ENCODE measurements around the gene PDZD2. TPM values are rescaled to one million over a fixed set of nuclear protein-coding genes. Genes with fewer than 3 reads are reported as not detected.
"Not testable (repeated sequence)": the region's sequence is repeated elsewhere in the genome, so short reads cannot be mapped to it uniquely, and the experiment has no call there.

Gene PDZD2
- total RNA-seq, 1 donor: 0.52 TPM

DNA sequence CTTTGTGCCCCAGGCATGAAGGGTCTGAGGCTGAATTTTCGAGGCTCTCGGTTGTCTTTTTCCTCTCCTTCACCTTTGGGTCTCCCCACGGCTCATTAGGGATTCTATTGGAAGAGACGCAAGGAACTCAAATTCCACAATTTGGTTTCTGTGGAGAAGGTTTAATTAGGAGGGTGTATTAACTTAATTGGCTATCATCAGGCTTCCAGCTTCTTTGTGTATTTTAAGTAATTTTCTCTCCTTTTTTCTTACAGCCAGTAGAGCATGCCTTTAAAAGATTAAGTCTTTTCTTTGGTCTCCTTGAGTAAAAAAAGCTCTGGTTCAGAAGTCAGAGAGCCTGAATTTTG lies 115.4 kb downstream of the PDZD2 start:
- Histone ChIP-seq H3K4me1 (ENCODE audit: insufficient read depth, low read length) (no peaks in the 10 kb centered on the region), H3K9me3 (ENCODE audit: low read depth, low read length) (no peaks in the 10 kb centered on the region), H3K4me3 (ENCODE audit: low read length) (no peak overlapping the region), H3K27me3 (ENCODE audit: insufficient read depth, low read length) (no peaks in the 10 kb centered on the region)

- H3K9me3 ChIP-seq (ENCODE audit: low read depth, low read length): no peaks in the 10 kb centered on the region
- H3K4me1 ChIP-seq (ENCODE audit: insufficient read depth, low read length): no peaks in the 10 kb centered on the region
- no peaks in the 10 kb centered on the region for H3K27me3 ChIP-seq (ENCODE audit: insufficient read depth, low read length)
- no peak overlapping the region for H3K4me3 ChIP-seq (ENCODE audit: low read length)
Measured at GRCh38 chr5:31754741-31755675, 116.1 kb downstream of the PDZD2 start.

- no peaks in the 10 kb centered on the region for H3K27me3 ChIP-seq (ENCODE audit: insufficient read depth, low read length)
- no peaks in the 10 kb centered on the region for H3K4me1 ChIP-seq (ENCODE audit: insufficient read depth, low read length)
- H3K9me3 ChIP-seq (ENCODE audit: low read depth, low read length): no peaks in the 10 kb centered on the region
- H3K4me3 ChIP-seq (ENCODE audit: low read length): no peak overlapping the region
Measured at GRCh38 chr5:31755676-31756230, 116.8 kb downstream of the PDZD2 start.

DNA sequence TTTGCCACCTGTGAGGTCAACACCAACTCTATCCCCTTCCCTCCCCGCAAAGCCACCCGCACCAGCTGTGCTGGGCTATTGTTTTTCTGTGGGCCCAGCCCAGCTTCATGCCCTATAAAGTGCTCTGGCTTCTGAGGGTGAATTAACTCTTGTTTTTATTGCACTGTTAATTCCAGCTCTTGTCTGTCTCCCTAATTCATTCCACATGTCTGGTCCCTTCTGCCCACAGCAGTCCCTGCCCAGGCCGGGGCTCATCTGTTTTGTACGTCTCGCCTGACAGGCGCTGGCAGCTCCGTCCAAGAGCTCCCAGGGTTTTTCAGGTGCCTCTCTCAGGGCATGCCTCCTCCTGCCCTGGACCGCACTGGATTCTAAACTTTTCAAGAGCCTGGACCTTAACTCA lies 118.9 kb downstream of the PDZD2 start:
- H3K9me3 ChIP-seq (ENCODE audit: low read depth, low read length): no peaks in the 10 kb centered on the region
- no peaks in the 10 kb centered on the region for H3K27me3 ChIP-seq (ENCODE audit: insufficient read depth, low read length)
- no peaks in the 10 kb centered on the region for H3K4me1 ChIP-seq (ENCODE audit: insufficient read depth, low read length)
- no peak overlapping the region for H3K4me3 ChIP-seq (ENCODE audit: low read length)

DNA sequence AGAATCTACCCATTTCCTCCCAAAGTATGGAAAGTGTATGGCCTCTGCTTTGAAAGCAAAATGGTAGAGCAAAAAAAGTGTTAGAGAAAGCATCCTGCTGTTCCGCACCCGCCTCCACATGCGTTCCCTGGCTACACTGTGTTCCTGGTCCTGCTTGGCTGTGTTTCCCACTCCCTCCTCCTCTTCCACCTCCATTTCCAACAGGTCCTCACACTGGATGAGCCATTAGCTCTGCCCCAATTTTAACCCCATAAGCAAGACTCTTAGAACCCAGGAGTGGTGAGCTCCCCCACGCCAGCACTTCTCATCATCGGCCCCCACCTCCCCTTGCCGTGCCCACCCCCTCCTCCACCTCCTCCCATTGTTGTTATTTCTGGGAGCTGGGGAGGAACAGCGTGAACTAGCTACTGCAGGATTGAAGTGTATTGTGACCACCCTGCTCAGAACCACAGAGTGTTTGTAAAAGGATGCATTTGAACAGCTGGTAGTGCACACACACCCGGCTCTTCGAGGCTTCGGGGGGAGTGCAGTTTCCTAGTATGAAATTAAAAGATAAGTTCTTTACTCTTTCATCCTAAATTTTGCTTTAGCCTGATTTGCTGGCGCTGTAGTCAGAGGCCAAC lies 120.0 kb downstream of the PDZD2 start:
- H3K27me3 ChIP-seq (ENCODE audit: insufficient read depth, low read length): no peaks in the 10 kb centered on the region
- H3K9me3 ChIP-seq (ENCODE audit: low read depth, low read length): no peaks in the 10 kb centered on the region
- H3K4me3 ChIP-seq (ENCODE audit: low read length): no peak overlapping the region
- H3K4me1 ChIP-seq (ENCODE audit: insufficient read depth, low read length): no peaks in the 10 kb centered on the region

- H3K4me3 ChIP-seq (ENCODE audit: low read length): no peak overlapping the region
- no peaks in the 10 kb centered on the region for H3K9me3 ChIP-seq (ENCODE audit: low read depth, low read length)
- H3K27me3 ChIP-seq (ENCODE audit: insufficient read depth, low read length): no peaks in the 10 kb centered on the region
- H3K4me1 ChIP-seq (ENCODE audit: insufficient read depth, low read length): no peaks in the 10 kb centered on the region
Measured at GRCh38 chr5:31759925-31760324, 121.0 kb downstream of the PDZD2 start.

GRCh38 chr5:31761877-31762276 lies 122.9 kb downstream of the PDZD2 start:
- no peaks in the 10 kb centered on the region for H3K9me3 ChIP-seq (ENCODE audit: low read depth, low read length)
- no peak overlapping the region for H3K4me3 ChIP-seq (ENCODE audit: low read length)
- H3K4me1 ChIP-seq (ENCODE audit: insufficient read depth, low read length): no peaks in the 10 kb centered on the region
- no peaks in the 10 kb centered on the region for H3K27me3 ChIP-seq (ENCODE audit: insufficient read depth, low read length)

- H3K9me3 ChIP-seq (ENCODE audit: low read depth, low read length): no peaks in the 10 kb centered on the region
- no peaks in the 10 kb centered on the region for H3K27me3 ChIP-seq (ENCODE audit: insufficient read depth, low read length)
- H3K4me1 ChIP-seq (ENCODE audit: insufficient read depth, low read length): no peaks in the 10 kb centered on the region
- H3K4me3 ChIP-seq (ENCODE audit: low read length): no peak overlapping the region
Measured at GRCh38 chr5:31763424-31763823, 124.5 kb downstream of the PDZD2 start.

DNA sequence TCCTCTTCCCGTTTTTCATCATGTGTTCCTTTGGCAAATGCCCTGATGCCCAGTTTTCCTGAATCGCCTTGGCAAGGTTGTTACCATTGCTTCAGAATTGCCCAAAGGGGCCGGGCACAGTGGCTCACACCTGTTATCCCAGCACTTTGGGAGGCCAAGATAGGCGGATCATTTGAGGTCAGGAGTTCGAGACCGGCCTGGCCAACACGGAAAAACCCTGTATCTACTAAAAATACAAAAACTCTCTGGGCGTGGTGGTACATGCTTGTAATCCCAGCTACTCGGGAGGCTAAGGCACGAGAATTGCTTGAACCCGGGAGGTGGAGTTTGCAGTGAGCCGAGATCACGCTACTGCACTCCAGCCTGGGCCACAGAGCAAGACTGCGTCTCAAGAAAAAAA lies 125.8 kb downstream of the PDZD2 start:
- not testable (repeated sequence) for H3K4me3 ChIP-seq (ENCODE audit: low read length); H3K9me3 ChIP-seq (ENCODE audit: low read depth, low read length); H3K27me3 ChIP-seq (ENCODE audit: insufficient read depth, low read length); H3K4me1 ChIP-seq (ENCODE audit: insufficient read depth, low read length)

- Histone ChIP-seq H3K4me3 (ENCODE audit: low read length) (no peak overlapping the region), H3K9me3 (ENCODE audit: low read depth, low read length) (no peaks in the 10 kb centered on the region), H3K27me3 (ENCODE audit: insufficient read depth, low read length) (no peaks in the 10 kb centered on the region), H3K4me1 (ENCODE audit: insufficient read depth, low read length) (no peaks in the 10 kb centered on the region)
Measured at GRCh38 chr5:31767335-31768031, 128.6 kb downstream of the PDZD2 start.

- Histone ChIP-seq H3K4me3 (ENCODE audit: low read length) (no peak overlapping the region), H3K27me3 (ENCODE audit: insufficient read depth, low read length) (no peaks in the 10 kb centered on the region), H3K4me1 (ENCODE audit: insufficient read depth, low read length) (no peaks in the 10 kb centered on the region), H3K9me3 (ENCODE audit: low read depth, low read length) (no peaks in the 10 kb centered on the region)
Measured at GRCh38 chr5:31768046-31768445, 129.1 kb downstream of the PDZD2 start.

DNA sequence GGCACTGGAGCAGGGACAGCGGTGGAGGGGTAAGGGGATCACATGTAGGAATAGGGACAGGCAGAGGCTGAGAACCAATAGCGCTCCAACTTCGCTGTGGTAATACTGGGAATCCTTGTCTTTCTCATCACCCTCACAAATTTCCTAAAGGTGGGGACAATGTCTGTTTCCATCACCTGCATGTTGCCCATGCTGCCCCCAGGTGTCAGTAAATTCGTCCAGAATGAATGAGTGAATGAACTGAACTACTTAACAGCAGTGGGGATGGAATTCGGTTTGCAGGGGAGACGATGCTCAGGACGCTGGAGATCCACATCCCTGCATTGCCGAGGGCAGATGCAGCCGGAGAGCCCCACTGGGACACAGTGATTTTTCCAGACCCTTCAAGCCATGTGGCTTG lies 129.9 kb downstream of the PDZD2 start:
- Histone ChIP-seq H3K4me1 (ENCODE audit: insufficient read depth, low read length) (no peaks in the 10 kb centered on the region), H3K27me3 (ENCODE audit: insufficient read depth, low read length) (no peaks in the 10 kb centered on the region), H3K9me3 (ENCODE audit: low read depth, low read length) (no peaks in the 10 kb centered on the region), H3K4me3 (ENCODE audit: low read length) (no peak overlapping the region)

GRCh38 chr5:31769530-31769929 lies 130.6 kb downstream of the PDZD2 start:
- Histone ChIP-seq H3K4me3 (ENCODE audit: low read length) (no peak overlapping the region), H3K4me1 (ENCODE audit: insufficient read depth, low read length) (no peaks in the 10 kb centered on the region), H3K9me3 (ENCODE audit: low read depth, low read length) (no peaks in the 10 kb centered on the region), H3K27me3 (ENCODE audit: insufficient read depth, low read length) (no peaks in the 10 kb centered on the region)

DNA sequence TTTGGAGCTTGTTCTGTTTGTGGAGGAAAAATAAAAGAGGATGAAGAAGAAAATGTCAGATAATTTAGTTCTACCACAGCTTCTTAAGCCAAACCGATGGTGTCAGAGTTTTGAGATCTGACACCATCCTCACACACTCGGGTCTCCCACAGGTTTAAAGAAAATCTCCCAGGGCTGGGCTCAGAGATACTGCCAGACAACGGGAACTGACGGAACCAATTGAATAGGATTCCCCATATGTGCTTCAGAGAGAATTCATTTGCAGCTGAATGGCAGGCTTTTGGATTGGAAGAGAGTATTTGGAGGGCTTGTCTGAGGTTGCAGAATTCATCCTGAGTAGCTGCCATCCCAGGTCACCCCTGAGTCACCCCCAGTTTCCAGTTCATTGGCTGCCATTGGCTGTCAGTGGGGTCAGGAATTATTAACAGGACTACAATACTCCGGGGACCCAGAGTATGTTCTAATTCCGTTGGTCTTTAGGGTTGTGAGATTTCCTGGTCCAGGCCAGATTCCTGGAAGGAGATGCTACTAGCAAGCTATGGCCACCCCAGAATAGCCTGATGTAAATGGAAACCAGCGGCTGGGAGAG lies 131.3 kb downstream of the PDZD2 start:
- no peaks in the 10 kb centered on the region for H3K27me3 ChIP-seq (ENCODE audit: insufficient read depth, low read length)
- H3K4me3 ChIP-seq (ENCODE audit: low read length): no peak overlapping the region
- no peaks in the 10 kb centered on the region for H3K9me3 ChIP-seq (ENCODE audit: low read depth, low read length)
- no peaks in the 10 kb centered on the region for H3K4me1 ChIP-seq (ENCODE audit: insufficient read depth, low read length)

DNA sequence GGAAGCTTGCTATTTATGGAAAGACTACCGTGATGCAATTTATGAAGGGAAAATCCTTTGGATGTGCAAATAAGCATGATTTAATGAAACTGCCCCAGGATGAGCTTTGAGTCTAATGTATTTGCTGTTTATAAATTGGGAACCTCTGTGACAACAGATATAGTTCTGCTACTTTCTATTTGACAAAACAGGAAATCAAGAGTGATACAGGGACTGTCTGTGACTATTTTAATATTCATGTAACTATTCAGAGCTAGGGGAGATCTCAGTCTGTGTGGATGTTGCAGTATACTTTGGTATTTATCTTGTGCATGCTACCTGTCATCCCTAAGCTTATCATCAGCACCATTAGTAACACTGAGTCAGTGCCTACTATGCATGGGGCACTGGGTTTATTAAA lies 132.1 kb downstream of the PDZD2 start:
- H3K27me3 ChIP-seq (ENCODE audit: insufficient read depth, low read length): no peaks in the 10 kb centered on the region
- no peaks in the 10 kb centered on the region for H3K9me3 ChIP-seq (ENCODE audit: low read depth, low read length)
- H3K4me1 ChIP-seq (ENCODE audit: insufficient read depth, low read length): no peaks in the 10 kb centered on the region
- H3K4me3 ChIP-seq (ENCODE audit: low read length): no peak overlapping the region
